Thyroid gland (tissue), 4 donors: ENCODE measurements around the gene DUS3L. TPM values are rescaled to one million over a fixed set of nuclear protein-coding genes. Genes with fewer than 3 reads are reported as not detected.

ENCODE experiments used
- DNase-seq, 2 donors: peaks; one replicate each; pipeline ENCODE4 v3.0.0-alpha.2; 2019
- H3K27ac ChIP-seq, 3 donors: fragments of 200-600 bp; sonication (generic); 1 replicate in 2 of 3; 2 replicates in 1 of 3; pipeline ENCODE4 v1.5.1; 2016 to 2019; ENCODE audit warnings: mild to moderate bottlenecking in 1 of 3, moderate library complexity in 1 of 3
- H3K27me3 ChIP-seq: fragments of 200-600 bp; sonication (generic); one replicate; pipeline ENCODE4 v1.5.1; 2019
- H3K36me3 ChIP-seq, 2 donors: fragments of 200-600 bp; sonication (generic); one replicate each; pipeline ENCODE4 v1.5.1; 2016 to 2019
- H3K4me1 ChIP-seq, 2 donors: fragments of 200-600 bp; sonication (generic); one replicate each; pipeline ENCODE4 v1.5.1; 2017 to 2019
- H3K4me3 ChIP-seq, 3 donors: fragments of 200-600 bp; sonication (generic); replicated peaks in 1 of 3; 1 replicate in 2 of 3; 2 replicates in 1 of 3; pipeline ENCODE4 v1.5.1; 2016; ENCODE audit warnings: mild to moderate bottlenecking in 1 of 3
- H3K9me3 ChIP-seq: fragments of 200-600 bp; sonication (generic); one replicate; pipeline ENCODE4 v1.5.1; 2017
- POLR2A ChIP-seq, 2 donors: fragments of 450-650 bp; IDR thresholded peaks; one replicate each; pipeline ENCODE4 v1.6.1; 2017; ENCODE audit warnings: antibody characterized with exemption in 2 of 2, mild to moderate bottlenecking in 2 of 2, moderate library complexity in 1 of 2
- WGBS, 2 donors: methylation state at CpG; one replicate each; pipeline ENCODE4 v1.1.5; 2017; 5-methylcytosine and 5-hydroxymethylcytosine counted together
- intact Hi-C: fragments of 100-400 bp; cut with DNase I; formaldehyde crosslinking; loops from one replicate; pipeline ENCODE4 v1.15.1; 2023
- total RNA-seq, 4 donors: library from RNA; depleted of rRNA; stranded (reverse); fragments of >200 nt; gene quantifications; one replicate each; pipeline ENCODE4 v1.2.3, GENCODE V29; 2016
- TF ChIP-seq, protein P1 (sequence below), 6 experiments: fragments of 200-600 bp in 3 of 6; fragments of 450-650 bp in 3 of 6; sonication (generic) in 3 of 6; IDR thresholded peaks; one replicate each; pipeline ENCODE4 v1.5.1; 2016 to 2019; ENCODE audit warnings: antibody characterized with exemption in 6 of 6, mild to moderate bottlenecking in 2 of 6, inconsistent platforms in 1 of 6, moderate library complexity in 1 of 6

The DUS3L gene
- total RNA-seq, 4 donors from 2014 or later, result 34.0 to 53.3 (median 44.9) TPM

GRCh38 chr19:5774921-5775320 is 16.0 kb downstream of the DUS3L start:
- H3K36me3 ChIP-seq, result no peaks in the 10 kb centered on the region
- intact Hi-C loops, result no loop called here
- H3K27ac ChIP-seq, result no peak overlapping the region
- H3K27me3 ChIP-seq, result no peaks in the 10 kb centered on the region
- no peak overlapping the region for H3K4me3 ChIP-seq
- H3K9me3 ChIP-seq, result no peaks in the 10 kb centered on the region
- H3K4me1 ChIP-seq, result no peaks in the 10 kb centered on the region
- peak; percentile 52 to 58 for DNase-seq
- no peak for TF ChIP-seq POLR2A (IDR thresholded peaks at IDR 0.05)
- TF ChIP-seq, protein P1, sequence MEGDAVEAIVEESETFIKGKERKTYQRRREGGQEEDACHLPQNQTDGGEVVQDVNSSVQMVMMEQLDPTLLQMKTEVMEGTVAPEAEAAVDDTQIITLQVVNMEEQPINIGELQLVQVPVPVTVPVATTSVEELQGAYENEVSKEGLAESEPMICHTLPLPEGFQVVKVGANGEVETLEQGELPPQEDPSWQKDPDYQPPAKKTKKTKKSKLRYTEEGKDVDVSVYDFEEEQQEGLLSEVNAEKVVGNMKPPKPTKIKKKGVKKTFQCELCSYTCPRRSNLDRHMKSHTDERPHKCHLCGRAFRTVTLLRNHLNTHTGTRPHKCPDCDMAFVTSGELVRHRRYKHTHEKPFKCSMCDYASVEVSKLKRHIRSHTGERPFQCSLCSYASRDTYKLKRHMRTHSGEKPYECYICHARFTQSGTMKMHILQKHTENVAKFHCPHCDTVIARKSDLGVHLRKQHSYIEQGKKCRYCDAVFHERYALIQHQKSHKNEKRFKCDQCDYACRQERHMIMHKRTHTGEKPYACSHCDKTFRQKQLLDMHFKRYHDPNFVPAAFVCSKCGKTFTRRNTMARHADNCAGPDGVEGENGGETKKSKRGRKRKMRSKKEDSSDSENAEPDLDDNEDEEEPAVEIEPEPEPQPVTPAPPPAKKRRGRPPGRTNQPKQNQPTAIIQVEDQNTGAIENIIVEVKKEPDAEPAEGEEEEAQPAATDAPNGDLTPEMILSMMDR (IDR thresholded peaks at IDR 0.05), result no peak
- WGBS, 2 donors, result 46% methylated on average over 8 of the region's 8 CpGs

- Histone ChIP-seq H3K27me3 (no peaks in the 10 kb centered on the region), H3K4me1 (no peaks in the 10 kb centered on the region), H3K36me3 (no peaks in the 10 kb centered on the region), H3K9me3 (no peaks in the 10 kb centered on the region), H3K4me3 (no peak overlapping the region), H3K27ac (no peak overlapping the region)
- WGBS, 2 donors, result 64 to 100% methylated on average over 4 to 5 of the region's 5 CpGs
- intact Hi-C loops, result no loop called here
- TF ChIP-seq, protein P1 (IDR thresholded peaks at IDR 0.05), result no peak
- no peak for TF ChIP-seq POLR2A (IDR thresholded peaks at IDR 0.05)
- no peak for DNase-seq
Observed at GRCh38 chr19:5773276-5773675, 17.7 kb downstream of the DUS3L start.

DNA sequence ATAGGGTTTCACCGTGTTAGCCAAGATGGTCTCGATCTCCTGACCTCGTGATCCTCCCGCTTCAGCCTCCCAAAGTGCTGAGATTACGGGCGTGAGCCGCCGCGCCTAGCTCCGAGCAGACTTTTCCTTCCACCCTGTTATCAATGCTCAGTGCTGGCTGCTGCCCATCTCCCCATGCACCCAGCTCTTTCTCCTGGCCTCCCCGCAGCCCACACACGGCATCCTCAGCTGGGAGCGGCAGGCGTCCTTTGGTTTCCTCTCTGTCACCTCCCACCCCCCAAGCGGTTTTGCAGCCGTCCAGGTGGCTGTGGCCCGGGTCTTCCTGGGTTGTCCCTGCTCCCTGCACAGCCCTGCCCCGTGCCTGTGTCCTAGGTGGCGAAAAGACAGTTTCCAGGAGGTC is 18.5 kb downstream of the DUS3L start:
- intact Hi-C loops, result no loop called here
- WGBS, 2 donors, result 88 to 94% methylated on average over 19 of the region's 19 CpGs
- Histone ChIP-seq H3K27ac (no peak overlapping the region), H3K27me3 (no peaks in the 10 kb centered on the region), H3K9me3 (no peaks in the 10 kb centered on the region), H3K4me1 (no peaks in the 10 kb centered on the region), H3K36me3 (no peaks in the 10 kb centered on the region), H3K4me3 (no peak overlapping the region)
- DNase-seq, result no peak
- TF ChIP-seq POLR2A (IDR thresholded peaks at IDR 0.05), result no peak
- TF ChIP-seq, protein P1 (IDR thresholded peaks at IDR 0.05), result no peak

GRCh38 chr19:5767949-5768348 is 23.0 kb downstream of the DUS3L start:
- H3K9me3 ChIP-seq, result no peaks in the 10 kb centered on the region
- H3K36me3 ChIP-seq, result no peaks in the 10 kb centered on the region
- no peak overlapping the region for H3K27ac ChIP-seq
- TF ChIP-seq, protein P1 (IDR thresholded peaks at IDR 0.05), result no peak
- TF ChIP-seq POLR2A (IDR thresholded peaks at IDR 0.05), result no peak
- no peak overlapping the region for H3K4me3 ChIP-seq
- no peaks in the 10 kb centered on the region for H3K4me1 ChIP-seq
- H3K27me3 ChIP-seq, result no peaks in the 10 kb centered on the region
- no peak for DNase-seq
- intact Hi-C loops, result no loop called here
- WGBS, 2 donors, result 89 to 92% methylated on average over 10 of the region's 10 CpGs

- no peaks in the 10 kb centered on the region for H3K36me3 ChIP-seq
- 93 to 96% methylated on average over 3 of the region's 3 CpGs for WGBS, 2 donors
- TF ChIP-seq, protein P1 (IDR thresholded peaks at IDR 0.05), result no peak
- no peak for DNase-seq
- no peaks in the 10 kb centered on the region for H3K4me1 ChIP-seq
- H3K9me3 ChIP-seq, result no peaks in the 10 kb centered on the region
- no peak overlapping the region for H3K4me3 ChIP-seq
- H3K27me3 ChIP-seq, result no peaks in the 10 kb centered on the region
- intact Hi-C loops, result no loop called here
- no peak overlapping the region for H3K27ac ChIP-seq
Observed at GRCh38 chr19:5765220-5765619, 25.7 kb downstream of the DUS3L start.
